Transverse colon (tissue), 4 donors: Measurements from ENCODE around the gene C15orf40.

Source experiments
- CTCF ChIP-seq, 5 experiments: fragments of 200-600 bp in 3 of 5; fragments of 450-650 bp in 2 of 5; sonication (generic) in 3 of 5; IDR thresholded peaks; 1 replicate in 2 of 5; 2 replicates in 3 of 5; pipeline ENCODE4 v1.5.1; 2016 to 2017; ENCODE audit warnings: antibody characterized with exemption in 5 of 5, inconsistent platforms in 3 of 5, mild to moderate bottlenecking in 2 of 5, moderate library complexity in 1 of 5
- EP300 ChIP-seq: sonication (generic); formaldehyde crosslinking; IDR thresholded peaks from one replicate; pipeline ENCODE4 v1.6.1; 2017; ENCODE audit warnings: antibody characterized with exemption, low read depth
- POLR2A ChIP-seq: fragments of 450-650 bp; IDR thresholded peaks from one replicate; pipeline ENCODE4 v1.6.1; 2016; ENCODE audit warnings: antibody characterized with exemption, mild to moderate bottlenecking, moderate library complexity
- POLR2AphosphoS5 ChIP-seq, 3 donors: sonication (generic); formaldehyde crosslinking; IDR thresholded peaks; one replicate each; pipeline ENCODE4 v1.6.1; 2016; ENCODE audit warnings: antibody characterized with exemption in 3 of 3

DNA sequence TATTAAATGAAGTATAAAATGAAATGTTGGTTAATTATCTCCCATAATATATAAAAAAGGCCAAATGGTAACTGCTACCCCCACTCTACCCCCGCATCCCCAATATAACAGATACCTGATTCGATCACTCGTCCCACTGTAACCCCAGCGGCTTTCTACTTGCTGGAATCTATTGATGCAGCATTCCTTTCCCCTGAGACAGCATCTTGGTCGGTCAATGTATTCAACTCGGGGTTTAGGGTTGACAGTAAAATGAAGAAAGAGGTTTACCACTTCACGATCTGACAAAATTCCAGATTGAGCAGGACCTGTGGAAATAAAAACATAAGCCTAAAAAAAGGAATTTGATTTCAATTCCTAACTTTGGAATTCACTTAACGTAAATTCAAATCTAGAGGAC, 18.6 kb upstream of the C15orf40 start:
- no peak for TF ChIP-seq CTCF (IDR thresholded peaks at IDR 0.05)
- TF ChIP-seq POLR2AphosphoS5 (IDR thresholded peaks at IDR 0.05): no peak
- no peak for TF ChIP-seq POLR2A
- TF ChIP-seq EP300: no peak
